ENCODE results near the gene COPS2. TPM values are rescaled to one million over a fixed set of nuclear protein-coding genes. Genes with fewer than 3 reads are reported as not detected.

Gene COPS2
- total RNA-seq, 1 experiment from 2014 or later: 83.8 TPM

DNA sequence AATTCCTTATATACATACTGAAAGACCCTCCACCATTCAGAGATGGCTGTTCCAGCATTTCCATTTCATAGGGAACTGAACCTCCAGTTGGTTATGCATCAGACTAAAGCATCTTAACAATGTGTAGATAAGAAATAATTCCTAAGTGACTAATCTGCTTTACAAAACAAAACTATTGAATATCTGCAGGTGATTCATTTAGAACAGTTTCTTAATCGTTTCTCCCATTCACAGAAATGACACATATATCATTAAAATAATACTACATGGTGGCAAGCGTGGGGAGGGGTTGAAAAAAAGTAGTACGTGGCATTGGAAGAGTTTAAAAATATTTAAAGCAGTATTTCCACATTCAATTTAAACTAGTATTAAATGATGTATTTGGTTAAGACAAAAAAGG is 19.5 kb downstream of the COPS2 start:
- TF ChIP-seq, protein P1, sequence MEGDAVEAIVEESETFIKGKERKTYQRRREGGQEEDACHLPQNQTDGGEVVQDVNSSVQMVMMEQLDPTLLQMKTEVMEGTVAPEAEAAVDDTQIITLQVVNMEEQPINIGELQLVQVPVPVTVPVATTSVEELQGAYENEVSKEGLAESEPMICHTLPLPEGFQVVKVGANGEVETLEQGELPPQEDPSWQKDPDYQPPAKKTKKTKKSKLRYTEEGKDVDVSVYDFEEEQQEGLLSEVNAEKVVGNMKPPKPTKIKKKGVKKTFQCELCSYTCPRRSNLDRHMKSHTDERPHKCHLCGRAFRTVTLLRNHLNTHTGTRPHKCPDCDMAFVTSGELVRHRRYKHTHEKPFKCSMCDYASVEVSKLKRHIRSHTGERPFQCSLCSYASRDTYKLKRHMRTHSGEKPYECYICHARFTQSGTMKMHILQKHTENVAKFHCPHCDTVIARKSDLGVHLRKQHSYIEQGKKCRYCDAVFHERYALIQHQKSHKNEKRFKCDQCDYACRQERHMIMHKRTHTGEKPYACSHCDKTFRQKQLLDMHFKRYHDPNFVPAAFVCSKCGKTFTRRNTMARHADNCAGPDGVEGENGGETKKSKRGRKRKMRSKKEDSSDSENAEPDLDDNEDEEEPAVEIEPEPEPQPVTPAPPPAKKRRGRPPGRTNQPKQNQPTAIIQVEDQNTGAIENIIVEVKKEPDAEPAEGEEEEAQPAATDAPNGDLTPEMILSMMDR (IDR thresholded peaks at IDR 0.05; ENCODE audit: insufficient read depth in 1 of 2, low read depth in 1 of 2, low read length in 1 of 2, severe bottlenecking in 1 of 2, unreplicated experiment in 1 of 2): no peak
- no peak overlapping the region for H3K4me3 Mint-ChIP-seq (ENCODE audit: unreplicated experiment)
- no peaks in the 10 kb centered on the region for H3K4me1 Mint-ChIP-seq (ENCODE audit: low read depth, unreplicated experiment)
- BruUV-seq (replicated peaks): no TSS peak
- H3K36me3 ChIP-seq (ENCODE audit: control insufficient read depth, insufficient read depth, low read length): no peaks in the 10 kb centered on the region; the same call in none of the 2 replicates
- POLR2A ChIA-PET: no interaction called here
- peaks cover 70% of the 10 kb centered on the region for H3K36me3 Mint-ChIP-seq (ENCODE audit: insufficient read depth, unreplicated experiment)
- CTCF ChIA-PET: no interaction called here
- H3K27me3 ChIP-seq (replicated peaks; ENCODE audit: control insufficient read depth, insufficient read depth, low read length): no peaks in the 10 kb centered on the region
- no peaks in the 10 kb centered on the region for H3K9me3 ChIP-seq
- no peak overlapping the region for H3K27ac Mint-ChIP-seq (ENCODE audit: unreplicated experiment)
- no peaks in the 10 kb centered on the region for H3K27me3 Mint-ChIP-seq (ENCODE audit: insufficient read depth, unreplicated experiment)
- intact Hi-C loops (cut with micrococcal nuclease; ENCODE audit: unreplicated experiment): no loop called here
- H3K4me3 ChIP-seq (ENCODE audit: low read depth, low read length): no peak overlapping the region
- no peaks in the 10 kb centered on the region; the same call in 1 of the 2 replicates for H3K4me1 ChIP-seq
- no peaks in the 10 kb centered on the region for H3K9me3 Mint-ChIP-seq (ENCODE audit: unreplicated experiment)
- no peak for DNase-seq

DNA sequence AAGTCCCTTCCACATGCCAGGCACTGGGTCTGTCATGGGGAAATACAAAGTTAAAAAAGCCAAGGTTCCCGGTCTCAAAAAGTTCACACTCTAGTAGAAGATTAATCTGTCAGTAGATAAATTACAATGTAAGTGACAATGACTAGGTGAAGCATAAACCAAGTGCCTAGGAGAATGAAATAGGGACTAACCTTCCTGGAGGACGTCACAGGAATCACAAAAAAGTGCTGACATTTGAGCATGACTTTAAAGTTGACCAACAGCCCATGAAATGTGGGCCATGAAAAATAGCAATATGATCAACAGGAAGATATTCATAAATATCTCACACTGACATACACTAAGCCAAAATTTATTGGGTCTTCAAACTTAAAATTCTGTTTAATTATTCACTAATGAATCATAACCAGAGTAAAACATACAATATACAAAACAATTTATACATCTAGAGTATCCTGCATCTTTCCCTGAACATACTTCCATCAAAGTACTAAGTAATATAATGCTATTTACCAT is 20.0 kb downstream of the COPS2 start:
- TF ChIP-seq, protein P1 (IDR thresholded peaks at IDR 0.05; ENCODE audit: insufficient read depth in 1 of 2, low read depth in 1 of 2, low read length in 1 of 2, severe bottlenecking in 1 of 2, unreplicated experiment in 1 of 2): no peak
- peaks cover 67% of the 10 kb centered on the region for H3K36me3 Mint-ChIP-seq (ENCODE audit: insufficient read depth, unreplicated experiment)
- no peaks in the 10 kb centered on the region; the same call in 1 of the 2 replicates for H3K4me1 ChIP-seq
- no peaks in the 10 kb centered on the region; the same call in none of the 2 replicates for H3K36me3 ChIP-seq (ENCODE audit: control insufficient read depth, insufficient read depth, low read length)
- no peak overlapping the region for H3K4me3 Mint-ChIP-seq (ENCODE audit: unreplicated experiment)
- no TSS peak for BruUV-seq (replicated peaks)
- intact Hi-C loops (cut with micrococcal nuclease; ENCODE audit: unreplicated experiment): no loop called here
- ChIA-PET CTCF (no interaction called here), POLR2A (no interaction called here)
- no peaks in the 10 kb centered on the region for H3K9me3 Mint-ChIP-seq (ENCODE audit: unreplicated experiment)
- DNase-seq: no peak
- H3K4me1 Mint-ChIP-seq (ENCODE audit: low read depth, unreplicated experiment): no peaks in the 10 kb centered on the region
- H3K27ac Mint-ChIP-seq (ENCODE audit: unreplicated experiment): no peak overlapping the region
- no peaks in the 10 kb centered on the region for H3K27me3 Mint-ChIP-seq (ENCODE audit: insufficient read depth, unreplicated experiment)
- no peaks in the 10 kb centered on the region for H3K9me3 ChIP-seq
- no peak overlapping the region for H3K4me3 ChIP-seq (ENCODE audit: low read depth, low read length)
- no peaks in the 10 kb centered on the region for H3K27me3 ChIP-seq (replicated peaks; ENCODE audit: control insufficient read depth, insufficient read depth, low read length)

DNA sequence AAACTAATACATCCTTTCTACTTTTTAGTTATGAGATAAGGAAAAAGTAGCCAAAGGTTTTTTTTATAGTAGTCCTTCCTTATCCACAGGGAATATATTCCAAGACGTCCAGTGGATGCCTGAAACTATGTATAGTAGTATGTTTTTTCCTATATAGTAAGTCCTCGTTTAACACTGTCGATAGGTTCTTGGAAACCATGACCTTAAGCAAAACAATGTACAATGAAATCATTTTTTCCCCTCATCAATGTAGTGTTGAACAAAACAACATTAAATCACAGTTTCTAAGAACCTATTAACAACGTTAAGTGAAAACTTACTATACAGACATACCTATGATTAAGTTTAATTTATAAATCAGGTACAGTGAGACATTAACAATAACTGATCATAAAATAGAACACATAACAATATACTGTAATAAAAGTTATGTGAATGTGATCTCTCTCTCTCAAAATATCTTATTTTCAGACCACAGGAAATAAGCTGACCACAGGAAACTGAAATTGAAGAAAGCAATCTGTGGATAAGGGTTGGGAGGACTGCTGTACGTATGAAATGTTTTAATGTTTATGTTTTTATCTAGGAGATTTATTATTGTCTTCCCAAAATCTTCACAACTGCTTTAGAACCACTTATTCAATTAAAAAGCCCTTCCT is 20.6 kb downstream of the COPS2 start:
- TF ChIP-seq, protein P1 (IDR thresholded peaks at IDR 0.05; ENCODE audit: insufficient read depth in 1 of 2, low read depth in 1 of 2, low read length in 1 of 2, severe bottlenecking in 1 of 2, unreplicated experiment in 1 of 2): no peak
- DNase-seq: no peak
- no peak overlapping the region for H3K4me3 Mint-ChIP-seq (ENCODE audit: unreplicated experiment)
- no peaks in the 10 kb centered on the region; the same call in none of the 2 replicates for H3K36me3 ChIP-seq (ENCODE audit: control insufficient read depth, insufficient read depth, low read length)
- no peak overlapping the region for H3K27ac Mint-ChIP-seq (ENCODE audit: unreplicated experiment)
- BruUV-seq (replicated peaks): no TSS peak
- H3K4me1 ChIP-seq: no peaks in the 10 kb centered on the region; the same call in 1 of the 2 replicates
- H3K36me3 Mint-ChIP-seq (ENCODE audit: insufficient read depth, unreplicated experiment): peaks cover 64% of the 10 kb centered on the region
- H3K4me3 ChIP-seq (ENCODE audit: low read depth, low read length): no peak overlapping the region
- POLR2A ChIA-PET: no interaction called here
- H3K27me3 ChIP-seq (replicated peaks; ENCODE audit: control insufficient read depth, insufficient read depth, low read length): no peaks in the 10 kb centered on the region
- no peaks in the 10 kb centered on the region for H3K27me3 Mint-ChIP-seq (ENCODE audit: insufficient read depth, unreplicated experiment)
- intact Hi-C loops (cut with micrococcal nuclease; ENCODE audit: unreplicated experiment): no loop called here
- no peaks in the 10 kb centered on the region for H3K4me1 Mint-ChIP-seq (ENCODE audit: low read depth, unreplicated experiment)
- CTCF ChIA-PET: interaction anchor here (0.6 kb wide), 1 partner anchor 273 kb away, joined by 3 read pairs; no protein-coding TSS in a partner anchor
- H3K9me3 ChIP-seq: no peaks in the 10 kb centered on the region
- no peaks in the 10 kb centered on the region for H3K9me3 Mint-ChIP-seq (ENCODE audit: unreplicated experiment)

Data from Caco-2 (cell line).